GM23338 (cell line): ENCODE measurements around the gene ZNF850. TPM values are rescaled to one million over a fixed set of nuclear protein-coding genes. Genes with fewer than 3 reads are reported as not detected.

ENCODE experiments used
- ATAC-seq: fragments of 200-7000 bp; cut with Tn5 transposase; 3 replicates; pipeline ENCODE4 v1.9.1; 2020
- DNase-seq: peaks from one replicate; pipeline ENCODE4 v3.0.0-alpha.2; 2015; ENCODE audit warnings: low spot score
- H2AFZ ChIP-seq: fragments of 200-600 bp; sonication (generic); 2 replicates; pipeline ENCODE4 v1.8.0; 2016; ENCODE audit warnings: antibody characterized with exemption, mild to moderate bottlenecking, moderate library complexity
- H3F3A ChIP-seq: fragments of 200-600 bp; sonication (generic); replicated peaks from 2 replicates; pipeline ENCODE4 v1.8.0; 2017; ENCODE audit warnings: antibody characterized with exemption, mixed run types, low read depth
- H3K27ac ChIP-seq: fragments of 200-600 bp; sonication (generic); 2 replicates; pipeline ENCODE4 v1.6.1; 2016; ENCODE audit warnings: low read depth
- H3K27me3 ChIP-seq: fragments of 200-600 bp; sonication (generic); 2 replicates; pipeline ENCODE4 v1.8.0; 2016; ENCODE audit warnings: mild to moderate bottlenecking, mixed run types, moderate library complexity; ENCODE audit not compliant: insufficient read depth
- H3K36me3 ChIP-seq: fragments of 200-600 bp; sonication (generic); 2 replicates; pipeline ENCODE4 v1.8.0; 2016; ENCODE audit warnings: mild to moderate bottlenecking; ENCODE audit not compliant: insufficient read depth
- H3K4me1 ChIP-seq: fragments of 200-600 bp; sonication (generic); 2 replicates; pipeline ENCODE4 v1.8.0; 2016; ENCODE audit warnings: mild to moderate bottlenecking, moderate library complexity; ENCODE audit not compliant: insufficient read depth
- H3K4me2 ChIP-seq: fragments of 200-600 bp; sonication (generic); 2 replicates; pipeline ENCODE4 v1.7.1; 2017; ENCODE audit warnings: mixed run types
- H3K4me3 ChIP-seq: fragments of 200-600 bp; sonication (generic); 2 replicates; pipeline ENCODE4 v1.6.1; 2016; ENCODE audit warnings: mixed run types
- H3K79me2 ChIP-seq: fragments of 200-600 bp; sonication (generic); replicated peaks from 2 replicates; pipeline ENCODE4 v1.8.0; 2017; ENCODE audit warnings: mild to moderate bottlenecking; ENCODE audit not compliant: insufficient read depth
- H3K9me2 ChIP-seq: fragments of 200-600 bp; sonication (generic); 2 replicates; pipeline ENCODE4 v1.8.0; 2017; ENCODE audit not compliant: insufficient read depth
- H4K20me1 ChIP-seq: fragments of 200-600 bp; sonication (generic); replicated peaks from 2 replicates; pipeline ENCODE4 v1.8.0; 2017; ENCODE audit warnings: mild to moderate bottlenecking; ENCODE audit not compliant: insufficient read depth
- H3K27ac Mint-ChIP-seq: 2 replicates; pipeline ENCODE4 v1.8.0; 2020; ENCODE audit warnings: inconsistent platforms, mild to moderate bottlenecking, moderate library complexity, mixed read lengths
- H3K27me3 Mint-ChIP-seq: 3 replicates; pipeline ENCODE4 v1.8.0; 2022; ENCODE audit warnings: low read depth, mild to moderate bottlenecking, moderate library complexity, mixed read lengths, inconsistent platforms; ENCODE audit not compliant: insufficient read depth, poor library complexity
- H3K36me3 Mint-ChIP-seq: 3 replicates; pipeline ENCODE4 v1.8.0; 2021; ENCODE audit warnings: low read depth, mild to moderate bottlenecking, inconsistent platforms, moderate library complexity, mixed read lengths
- H3K4me1 Mint-ChIP-seq: 3 replicates; pipeline ENCODE4 v1.8.0; 2020; ENCODE audit warnings: mild to moderate bottlenecking, inconsistent platforms, mixed read lengths
- H3K4me3 Mint-ChIP-seq: 3 replicates; pipeline ENCODE4 v1.8.0; 2021; ENCODE audit warnings: moderate library complexity, mild to moderate bottlenecking, inconsistent platforms, mixed read lengths
- H3K9me3 Mint-ChIP-seq: 3 replicates; pipeline ENCODE4 v1.8.0; 2020; ENCODE audit warnings: moderate library complexity, mild to moderate bottlenecking, inconsistent platforms, mixed read lengths
- CREB1 ChIP-seq: fragments of 250-450 bp; sonication (Bioruptor Pico); IDR thresholded peaks from 2 replicates; pipeline ENCODE4 v1.5.0; 2020; ENCODE audit warnings: low read depth, mild to moderate bottlenecking, moderate library complexity
- ETS1 ChIP-seq: IDR thresholded peaks from 2 replicates; pipeline ENCODE4 v1.6.1; 2016; ENCODE audit warnings: antibody characterized with exemption
- EZH2 ChIP-seq: fragments of 200-600 bp; sonication (generic); IDR thresholded peaks from one replicate; pipeline ENCODE4 v1.8.0; 2017; ENCODE audit warnings: antibody characterized with exemption, mild to moderate bottlenecking, low read depth; ENCODE audit not compliant: unreplicated experiment
- EZH2phosphoT487 ChIP-seq: fragments of 200-600 bp; sonication (generic); IDR thresholded peaks from one replicate; pipeline ENCODE4 v1.8.1; 2018; ENCODE audit warnings: antibody characterized with exemption; ENCODE audit not compliant: unreplicated experiment
- JUNB ChIP-seq: IDR thresholded peaks from one replicate; pipeline ENCODE4 v1.6.1; 2016; ENCODE audit warnings: antibody characterized with exemption; ENCODE audit not compliant: unreplicated experiment
- NANOG ChIP-seq: IDR thresholded peaks from 2 replicates; pipeline ENCODE4 v1.6.1; 2016; ENCODE audit warnings: antibody characterized with exemption, borderline replicate concordance
- POLR2AphosphoS5 ChIP-seq: IDR thresholded peaks from 2 replicates; pipeline ENCODE4 v1.6.1; 2016; ENCODE audit warnings: antibody characterized with exemption, low read depth
- STAT1 ChIP-seq: IDR thresholded peaks from one replicate; pipeline ENCODE4 v1.6.1; 2016; ENCODE audit warnings: antibody characterized with exemption; ENCODE audit not compliant: unreplicated experiment
- ZNF114 ChIP-seq: fragments of 250-450 bp; sonication (Bioruptor Pico); IDR thresholded peaks from 2 replicates; pipeline ENCODE4 v1.5.0; 2020; ENCODE audit warnings: mild to moderate bottlenecking, moderate library complexity
- ZNF331 ChIP-seq: fragments of 250-450 bp; sonication (Bioruptor Pico); IDR thresholded peaks from 2 replicates; pipeline ENCODE4 v1.5.0; 2020; ENCODE audit warnings: low read depth, mild to moderate bottlenecking, moderate library complexity
- ZNF462 ChIP-seq: fragments of 250-450 bp; sonication (Bioruptor Pico); IDR thresholded peaks from 2 replicates; pipeline ENCODE4 v1.5.0; 2020; ENCODE audit warnings: mild to moderate bottlenecking, moderate library complexity
- polyA plus RNA-seq: library from polyadenylated mRNA; unstranded; fragments of >200 nt; fragmentation: Nextera tagmentation; extraction: Ambion mirVana; gene quantifications from 2 replicates; pipeline ENCODE4 v1.2.1, GENCODE V29; 2016
- total RNA-seq: library from RNA; depleted of rRNA; stranded (reverse); fragments of >200 nt; shearing (Covaris generic); gene quantifications from 2 replicates; pipeline ENCODE4 v1.2.3, GENCODE V29; 2014
- TF ChIP-seq, protein P1 (sequence below), 2 experiments: fragments of 200-600 bp in 1 of 2; sonication (generic) in 1 of 2; conservative IDR thresholded peaks; 2 replicates each; pipeline versions ENCODE4 v1.5.1 to v1.6.1; 2016 to 2017; ENCODE audit warnings: antibody characterized with exemption in 2 of 2, low read depth in 2 of 2, mild to moderate bottlenecking in 2 of 2, moderate library complexity in 1 of 2
- TF ChIP-seq, protein P2 (sequence below): IDR thresholded peaks from one replicate; pipeline ENCODE4 v1.6.1; 2018; ENCODE audit warnings: antibody characterized with exemption; ENCODE audit not compliant: unreplicated experiment

ZNF850 gene
- total and polyA plus RNA-seq, 2 experiments from 2014 or later: 7.7 to 41.1 TPM

GRCh38 chr19:36775768-36776167 is 3.2 kb upstream of the ZNF850 start:
- Histone ChIP-seq H3F3A (no peaks in the 10 kb centered on the region), H3K79me2 (peaks cover 43% of the 10 kb centered on the region), H3K36me3 (peaks cover 16% of the 10 kb centered on the region; the same call in 1 of the 2 replicates), H3K9me2 (no peaks in the 10 kb centered on the region), H4K20me1 (0 out of 2 replicates have a peak, but pooled peaks cover 2% of the 10 kb centered on the region), H3K27me3 (no peaks in the 10 kb centered on the region), H3K27ac (no peak overlapping the region), H3K4me1 (peaks cover 5% of the 10 kb centered on the region; the same call in 1 of the 2 replicates), H2AFZ (no peak overlapping the region), H3K4me3 (no peak overlapping the region), H3K4me2 (no peak overlapping the region)
- ATAC-seq: peak; percentile 52
- peaks cover 15% of the 10 kb centered on the region for H3K27me3 Mint-ChIP-seq
- DNase-seq: peak; percentile 24
- H3K27ac Mint-ChIP-seq: no peak overlapping the region
- peaks cover 9% of the 10 kb centered on the region for H3K4me1 Mint-ChIP-seq
- peak overlapping the region; percentile 63; the same call in 2 of the 3 replicates for H3K4me3 Mint-ChIP-seq
- TF ChIP-seq EZH2 (no peak), ZNF462 (no peak), JUNB (no peak), NANOG (no peak), ZNF331 (no peak), ETS1 (no peak), CREB1 (no peak), ZNF114 (CRISPR knock-in tag) (no peak), STAT1 (no peak), EZH2phosphoT487 (no peak), POLR2AphosphoS5 (no peak)
- TF ChIP-seq, protein P1, sequence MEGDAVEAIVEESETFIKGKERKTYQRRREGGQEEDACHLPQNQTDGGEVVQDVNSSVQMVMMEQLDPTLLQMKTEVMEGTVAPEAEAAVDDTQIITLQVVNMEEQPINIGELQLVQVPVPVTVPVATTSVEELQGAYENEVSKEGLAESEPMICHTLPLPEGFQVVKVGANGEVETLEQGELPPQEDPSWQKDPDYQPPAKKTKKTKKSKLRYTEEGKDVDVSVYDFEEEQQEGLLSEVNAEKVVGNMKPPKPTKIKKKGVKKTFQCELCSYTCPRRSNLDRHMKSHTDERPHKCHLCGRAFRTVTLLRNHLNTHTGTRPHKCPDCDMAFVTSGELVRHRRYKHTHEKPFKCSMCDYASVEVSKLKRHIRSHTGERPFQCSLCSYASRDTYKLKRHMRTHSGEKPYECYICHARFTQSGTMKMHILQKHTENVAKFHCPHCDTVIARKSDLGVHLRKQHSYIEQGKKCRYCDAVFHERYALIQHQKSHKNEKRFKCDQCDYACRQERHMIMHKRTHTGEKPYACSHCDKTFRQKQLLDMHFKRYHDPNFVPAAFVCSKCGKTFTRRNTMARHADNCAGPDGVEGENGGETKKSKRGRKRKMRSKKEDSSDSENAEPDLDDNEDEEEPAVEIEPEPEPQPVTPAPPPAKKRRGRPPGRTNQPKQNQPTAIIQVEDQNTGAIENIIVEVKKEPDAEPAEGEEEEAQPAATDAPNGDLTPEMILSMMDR (conservative IDR thresholded peaks at IDR 0.05; ENCODE audit: low read depth in 2 of 2): no peak
- TF ChIP-seq, protein P2, sequence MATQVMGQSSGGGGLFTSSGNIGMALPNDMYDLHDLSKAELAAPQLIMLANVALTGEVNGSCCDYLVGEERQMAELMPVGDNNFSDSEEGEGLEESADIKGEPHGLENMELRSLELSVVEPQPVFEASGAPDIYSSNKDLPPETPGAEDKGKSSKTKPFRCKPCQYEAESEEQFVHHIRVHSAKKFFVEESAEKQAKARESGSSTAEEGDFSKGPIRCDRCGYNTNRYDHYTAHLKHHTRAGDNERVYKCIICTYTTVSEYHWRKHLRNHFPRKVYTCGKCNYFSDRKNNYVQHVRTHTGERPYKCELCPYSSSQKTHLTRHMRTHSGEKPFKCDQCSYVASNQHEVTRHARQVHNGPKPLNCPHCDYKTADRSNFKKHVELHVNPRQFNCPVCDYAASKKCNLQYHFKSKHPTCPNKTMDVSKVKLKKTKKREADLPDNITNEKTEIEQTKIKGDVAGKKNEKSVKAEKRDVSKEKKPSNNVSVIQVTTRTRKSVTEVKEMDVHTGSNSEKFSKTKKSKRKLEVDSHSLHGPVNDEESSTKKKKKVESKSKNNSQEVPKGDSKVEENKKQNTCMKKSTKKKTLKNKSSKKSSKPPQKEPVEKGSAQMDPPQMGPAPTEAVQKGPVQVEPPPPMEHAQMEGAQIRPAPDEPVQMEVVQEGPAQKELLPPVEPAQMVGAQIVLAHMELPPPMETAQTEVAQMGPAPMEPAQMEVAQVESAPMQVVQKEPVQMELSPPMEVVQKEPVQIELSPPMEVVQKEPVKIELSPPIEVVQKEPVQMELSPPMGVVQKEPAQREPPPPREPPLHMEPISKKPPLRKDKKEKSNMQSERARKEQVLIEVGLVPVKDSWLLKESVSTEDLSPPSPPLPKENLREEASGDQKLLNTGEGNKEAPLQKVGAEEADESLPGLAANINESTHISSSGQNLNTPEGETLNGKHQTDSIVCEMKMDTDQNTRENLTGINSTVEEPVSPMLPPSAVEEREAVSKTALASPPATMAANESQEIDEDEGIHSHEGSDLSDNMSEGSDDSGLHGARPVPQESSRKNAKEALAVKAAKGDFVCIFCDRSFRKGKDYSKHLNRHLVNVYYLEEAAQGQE: no peak
- H3K36me3 Mint-ChIP-seq: peaks cover 79% of the 10 kb centered on the region
- H3K9me3 Mint-ChIP-seq: peaks cover 62% of the 10 kb centered on the region
